GM10266 (cell line): ENCODE measurements around the gene ERGIC3.

ENCODE experiments used
- DNase-seq: peaks from one replicate; pipeline ENCODE4 v3.0.0; 2012; ENCODE audit errors: extremely low spot score
- CTCF ChIP-seq: IDR thresholded peaks from 2 replicates; pipeline ENCODE4 v1.5.1; 2012; ENCODE audit warnings: mild to moderate bottlenecking, low read depth; ENCODE audit not compliant: control insufficient read depth, insufficient read depth; ENCODE audit errors: missing control alignments

The ERGIC3 gene

GRCh38 chr20:35555951-35556645 lies 14.2 kb downstream of the ERGIC3 start:
- no peak for TF ChIP-seq CTCF
- no peak for DNase-seq

DNA sequence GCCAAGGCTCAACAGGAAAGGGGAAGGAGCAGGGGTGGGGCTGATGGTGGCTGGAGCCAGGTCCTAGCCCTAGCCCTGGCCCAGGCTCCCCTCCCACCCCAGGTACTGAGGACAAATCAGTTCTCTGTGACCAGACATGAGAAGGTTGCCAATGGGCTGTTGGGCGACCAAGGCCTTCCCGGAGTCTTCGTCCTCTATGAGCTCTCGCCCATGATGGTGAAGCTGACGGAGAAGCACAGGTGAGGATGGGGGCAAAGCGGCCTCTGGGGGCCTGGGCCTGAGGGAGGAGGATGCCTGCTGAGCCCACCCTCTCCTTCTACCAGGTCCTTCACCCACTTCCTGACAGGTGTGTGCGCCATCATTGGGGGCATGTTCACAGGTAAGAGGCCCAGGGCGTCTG lies 15.0 kb downstream of the ERGIC3 start:
- TF ChIP-seq CTCF, result no peak
- no peak for DNase-seq

GRCh38 chr20:35558451-35558850 lies 16.6 kb downstream of the ERGIC3 start:
- DNase-seq, result no peak
- TF ChIP-seq CTCF, result no peak

- no peak for DNase-seq
- TF ChIP-seq CTCF, result no peak
Measured at GRCh38 chr20:35559042-35559693, 17.3 kb downstream of the ERGIC3 start.

DNA sequence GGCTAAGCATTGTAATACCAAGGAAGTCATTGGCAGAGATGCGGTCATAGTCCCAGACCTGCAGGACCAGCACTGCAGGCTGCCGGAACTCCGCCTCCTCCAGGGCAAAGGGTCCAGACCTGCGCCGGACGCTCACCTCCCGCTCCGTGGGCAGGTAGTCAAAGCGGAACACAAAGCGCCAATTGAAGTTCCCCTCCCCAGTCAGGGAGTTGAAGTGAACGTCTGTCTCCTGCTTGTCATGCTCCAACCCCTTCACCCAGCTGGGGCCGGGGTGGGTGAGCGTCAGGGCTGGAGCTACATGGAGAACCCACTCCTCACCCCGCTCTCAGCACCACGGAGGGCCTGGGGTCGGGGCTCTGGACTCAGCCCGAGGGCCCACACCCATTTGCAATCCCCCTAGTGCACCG lies 18.2 kb downstream of the ERGIC3 start:
- no peak for DNase-seq

DNA sequence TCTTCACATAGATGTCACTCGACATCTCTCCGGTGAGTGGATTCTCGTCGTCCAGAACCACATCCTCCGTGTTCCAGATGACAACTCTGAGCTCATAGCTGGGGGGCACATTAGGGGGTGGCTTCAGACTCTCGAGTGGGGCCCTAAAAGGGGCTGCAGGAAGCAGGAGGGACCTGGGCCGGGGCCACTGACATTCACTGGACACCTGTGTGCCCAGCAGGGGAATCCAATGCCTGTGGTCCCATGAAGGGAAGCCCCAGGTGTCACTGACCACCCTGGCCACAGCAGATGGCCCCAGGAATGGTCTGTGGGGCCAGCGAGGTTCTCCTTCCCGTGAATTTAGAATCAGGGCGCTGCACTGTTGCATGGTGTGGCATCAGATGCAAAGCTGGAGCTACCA lies 18.7 kb downstream of the ERGIC3 start:
- TF ChIP-seq CTCF, result no peak
- no peak for DNase-seq

More for the DNA sequence above, 18.2 kb downstream of the ERGIC3 start:
- no peak for TF ChIP-seq CTCF

DNA sequence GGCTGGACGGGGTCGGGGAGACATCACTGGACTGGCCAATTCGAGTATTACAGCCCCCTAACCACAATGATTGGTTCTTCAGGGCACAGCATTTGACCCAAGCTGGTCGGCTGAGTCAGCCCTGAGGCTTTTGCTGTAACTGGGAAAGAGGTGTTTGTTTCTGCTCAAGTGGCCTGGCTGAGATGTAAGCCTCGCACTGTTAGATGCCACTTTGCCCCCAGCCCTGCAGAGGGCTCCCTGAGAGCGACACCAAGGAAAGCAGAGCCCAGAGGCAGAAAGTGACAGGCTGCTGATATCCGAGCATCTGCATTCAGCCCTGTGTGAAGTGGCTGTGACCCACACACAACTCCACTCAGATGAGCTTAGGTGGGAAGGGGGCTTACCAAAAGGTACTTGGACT lies 19.4 kb downstream of the ERGIC3 start:
- peak; percentile 40 for TF ChIP-seq CTCF

More for the DNA sequence above, 19.4 kb downstream of the ERGIC3 start:
- DNase-seq, result peak; percentile 48
